K562 (cell line): ENCODE results near the gene RARRES1. TPM values are rescaled to one million over a fixed set of nuclear protein-coding genes. Genes with fewer than 3 reads are reported as not detected.

Experiments
- CTCF ChIP-seq, 3 experiments: IDR thresholded peaks in 2 of 3; conservative IDR thresholded peaks in 1 of 3; 2 replicates each; pipeline ENCODE4 v1.5.1; 2011 to 2012; ENCODE audit warnings: low read length in 3 of 3, mild to moderate bottlenecking in 3 of 3, control low read depth in 2 of 3, improper control_type of control experiment in 1 of 3, inconsistent platforms in 1 of 3, low read depth in 1 of 3, mixed read lengths in 1 of 3, moderate library complexity in 1 of 3; ENCODE audit not compliant: insufficient read depth in 2 of 3
- EP400 ChIP-seq: fragments of 450-650 bp; IDR thresholded peaks from 2 replicates; pipeline ENCODE4 v1.6.1; 2017; ENCODE audit warnings: antibody characterized with exemption, mild to moderate bottlenecking, moderate library complexity
- FIP1L1 ChIP-seq: fragments of 200-400 bp; formaldehyde crosslinking; IDR thresholded peaks from 2 replicates; pipeline ENCODE4 v1.6.1; 2018; ENCODE audit warnings: mild to moderate bottlenecking, low read depth, low read length; ENCODE audit not compliant: poor library complexity, severe bottlenecking
- FOXP4 ChIP-seq: sonication (generic); formaldehyde crosslinking; IDR thresholded peaks from 2 replicates; pipeline ENCODE4 v1.8.0; 2022; ENCODE audit warnings: mild to moderate bottlenecking, missing genetic modification reagents, borderline replicate concordance
- ILK ChIP-seq: fragments of 450-650 bp; IDR thresholded peaks from 2 replicates; pipeline ENCODE4 v1.6.1; 2016; ENCODE audit warnings: missing genetic modification characterization, low read depth, mild to moderate bottlenecking, missing compliant biosample characterization, moderate library complexity, borderline replicate concordance
- KHSRP ChIP-seq: fragments of 450-650 bp; IDR thresholded peaks from 2 replicates; pipeline ENCODE4 v1.6.1; 2017
- POLR3G ChIP-seq: IDR thresholded peaks from 2 replicates; pipeline ENCODE4 v1.6.1; 2011; ENCODE audit not compliant: insufficient read length, insufficient replicate concordance; ENCODE audit errors: extremely low read depth
- RAD21 ChIP-seq, 2 experiments: fragments of 250-450 bp in 1 of 2; fragments of 450-650 bp in 1 of 2; sonication (Bioruptor Pico) in 1 of 2; formaldehyde crosslinking in 1 of 2; IDR thresholded peaks in 1 of 2; conservative IDR thresholded peaks in 1 of 2; 2 replicates each; pipeline versions ENCODE4 v1.4.0 to v1.8.0; 2020 to 2022; ENCODE audit warnings: mild to moderate bottlenecking in 2 of 2, moderate library complexity in 1 of 2
- RNF2 ChIP-seq: sonication (generic); IDR thresholded peaks from 2 replicates; pipeline ENCODE4 v1.6.1; 2016
- SIN3B ChIP-seq: fragments of 450-650 bp; IDR thresholded peaks from 2 replicates; pipeline ENCODE4 v1.6.1; 2017; ENCODE audit warnings: low read depth, mild to moderate bottlenecking, moderate library complexity
- SRSF3 ChIP-seq: fragments of 200-400 bp; formaldehyde crosslinking; IDR thresholded peaks from 2 replicates; pipeline ENCODE4 v1.6.1; 2016; ENCODE audit warnings: mild to moderate bottlenecking, low read length, moderate library complexity; ENCODE audit not compliant: insufficient read depth
- ZNF239 ChIP-seq: fragments of 250-450 bp; sonication (Bioruptor Pico); IDR thresholded peaks from 2 replicates; pipeline ENCODE4 v1.4.0; 2020; ENCODE audit warnings: mild to moderate bottlenecking
- ZNF764 ChIP-seq: fragments of 250-450 bp; sonication (Bioruptor Pico); IDR thresholded peaks from 2 replicates; pipeline ENCODE4 v1.4.0; 2020; ENCODE audit warnings: low read depth, mild to moderate bottlenecking, moderate library complexity
- polyA plus RNA-seq, 8 experiments: library from polyadenylated mRNA; depleted of rRNA in 4 of 8; stranded (reverse) in 5 of 8; unstranded in 3 of 8; fragments of >200 nt; fragmentation: Nextera tagmentation in 2 of 8; fragmentation: Illumina TruSeq in 1 of 8; extraction: Ambion mirVana in 2 of 8; extraction: Trizol in 1 of 8; gene quantifications; 2 replicates each; pipeline versions ENCODE4 v1.2.1 to v1.2.3, GENCODE V29; 2011 to 2014; ENCODE audit warnings: inconsistent platforms in 1 of 8, missing spikeins in 1 of 8
- total RNA-seq, 7 experiments: library from RNA; depleted of rRNA in 6 of 7; stranded (reverse); fragments of >200 nt in 6 of 7; fragmentation: Illumina TruSeq in 2 of 7; extraction: Trizol in 2 of 7; gene quantifications; 2 replicates each; pipeline versions ENCODE4 v1.2.1 to v1.2.3, GENCODE V29; 2011 to 2021; ENCODE audit warnings: low replicate concordance in 1 of 7
- TF ChIP-seq, protein P1 (sequence below): sonication (generic); formaldehyde crosslinking; IDR thresholded peaks from 2 replicates; pipeline ENCODE4 v1.8.0; 2022; ENCODE audit warnings: missing genetic modification reagents, mild to moderate bottlenecking, moderate library complexity, borderline replicate concordance
- TF ChIP-seq, protein P2 (sequence below): fragments of 250-450 bp; sonication (Bioruptor Pico); IDR thresholded peaks from 2 replicates; pipeline ENCODE4 v1.8.0; 2022; ENCODE audit warnings: moderate library complexity, mild to moderate bottlenecking, inconsistent platforms

The RARRES1 gene
- total and polyA plus RNA-seq, 9 of the 15 experiments (the other 6 are each of a cell fraction or from before 2014, with no cell fraction given) = not detected

DNA sequence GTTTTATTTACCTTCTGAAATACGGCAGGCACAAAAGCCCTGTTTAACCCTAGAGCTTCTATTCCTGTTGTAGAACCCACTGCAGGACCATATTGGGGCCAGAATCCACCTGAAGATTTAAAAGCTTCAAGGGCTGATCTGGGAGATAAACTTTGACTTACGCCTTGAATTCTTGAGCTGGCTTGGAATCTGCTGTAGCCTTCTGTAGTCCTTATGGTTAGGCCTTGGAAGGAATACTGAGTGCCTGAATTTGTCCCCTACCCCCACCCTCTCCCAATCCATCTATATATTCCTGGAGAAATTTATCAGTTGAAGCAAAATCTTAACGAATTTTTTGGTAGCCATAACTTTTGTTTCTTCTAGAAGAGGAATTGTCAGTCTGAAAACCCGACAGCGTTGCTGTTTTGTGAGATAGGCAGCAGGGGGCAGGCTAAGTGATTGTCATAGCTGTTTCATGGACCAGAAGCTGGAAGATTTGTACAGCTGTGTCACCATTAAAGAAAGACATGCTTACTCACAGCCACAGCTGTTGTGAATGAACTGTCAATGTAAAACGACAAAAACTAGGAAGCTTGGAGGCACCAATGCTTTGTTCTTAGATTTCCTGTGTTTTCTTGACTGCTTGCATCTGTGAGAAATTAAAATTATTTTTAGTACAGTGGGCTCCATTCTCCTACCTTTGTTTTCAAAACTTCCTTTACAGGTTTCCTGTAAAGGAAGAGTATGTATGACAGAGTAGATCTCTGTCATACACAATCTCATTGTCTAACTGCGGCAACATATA is 72.6 kb downstream of the RARRES1 start (continued):
- peak; percentile 90 for TF ChIP-seq ZNF764 (CRISPR knock-in tag)
- peak; percentile 74 to 77 for TF ChIP-seq RAD21 (CRISPR knock-in tag; conservative IDR thresholded peaks at IDR 0.05 in 1 of 2, IDR thresholded peaks at IDR 0.05 in 1 of 2)
- TF ChIP-seq POLR3G = no peak
- TF ChIP-seq CTCF (IDR thresholded peaks at IDR 0.05 in 2 of 3, conservative IDR thresholded peaks at IDR 0.05 in 1 of 3; ENCODE audit: insufficient read depth in 2 of 3, low read depth in 1 of 3, low read length in 3 of 3) = peak; percentile 61 to 85 (median 70)
- TF ChIP-seq FOXP4 (CRISPR knock-in tag) = no peak
- TF ChIP-seq, protein P1, sequence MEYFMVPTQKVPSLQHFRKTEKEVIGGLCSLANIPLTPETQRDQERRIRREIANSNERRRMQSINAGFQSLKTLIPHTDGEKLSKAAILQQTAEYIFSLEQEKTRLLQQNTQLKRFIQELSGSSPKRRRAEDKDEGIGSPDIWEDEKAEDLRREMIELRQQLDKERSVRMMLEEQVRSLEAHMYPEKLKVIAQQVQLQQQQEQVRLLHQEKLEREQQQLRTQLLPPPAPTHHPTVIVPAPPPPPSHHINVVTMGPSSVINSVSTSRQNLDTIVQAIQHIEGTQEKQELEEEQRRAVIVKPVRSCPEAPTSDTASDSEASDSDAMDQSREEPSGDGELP (CRISPR knock-in tag) = peak; percentile 45; the same call in 1 of the 2 replicates
- TF ChIP-seq KHSRP = no peak
- TF ChIP-seq SRSF3 = no peak
- TF ChIP-seq RNF2 = no peak
- TF ChIP-seq FIP1L1 = no peak
- TF ChIP-seq ZNF239 (CRISPR knock-in tag) = no peak
- no peak for TF ChIP-seq SIN3B
- no peak for TF ChIP-seq ILK
- TF ChIP-seq EP400 = no peak
- TF ChIP-seq, protein P2, sequence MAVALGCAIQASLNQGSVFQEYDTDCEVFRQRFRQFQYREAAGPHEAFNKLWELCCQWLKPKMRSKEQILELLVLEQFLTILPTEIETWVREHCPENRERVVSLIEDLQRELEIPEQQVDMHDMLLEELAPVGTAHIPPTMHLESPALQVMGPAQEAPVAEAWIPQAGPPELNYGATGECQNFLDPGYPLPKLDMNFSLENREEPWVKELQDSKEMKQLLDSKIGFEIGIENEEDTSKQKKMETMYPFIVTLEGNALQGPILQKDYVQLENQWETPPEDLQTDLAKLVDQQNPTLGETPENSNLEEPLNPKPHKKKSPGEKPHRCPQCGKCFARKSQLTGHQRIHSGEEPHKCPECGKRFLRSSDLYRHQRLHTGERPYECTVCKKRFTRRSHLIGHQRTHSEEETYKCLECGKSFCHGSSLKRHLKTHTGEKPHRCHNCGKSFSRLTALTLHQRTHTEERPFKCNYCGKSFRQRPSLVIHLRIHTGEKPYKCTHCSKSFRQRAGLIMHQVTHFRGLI (CRISPR knock-in tag) = no peak
